HepG2 (cell line): ENCODE measurements around the gene UTS2R. TPM values are rescaled to one million over a fixed set of nuclear protein-coding genes. Genes with fewer than 3 reads are reported as not detected.

Source experiments
- ATAC-seq: fragments of 200-7000 bp; cut with Tn5 transposase; 3 replicates; pipeline ENCODE4 v1.9.1; 2020; ENCODE audit warnings: mild to moderate bottlenecking, moderate library complexity
- BruUV-seq: library from RNA; stranded (reverse); fragments of 400-500 nt; replicated peaks from 2 replicates; lab custom pipeline; 2021; lab: Mats Ljungman, UMichigan
- CTCF ChIA-PET: fragments of 300-600 bp; formaldehyde crosslinking; extraction: SDS; loops from one replicate; lab custom pipeline; 2021; ENCODE audit warnings: low total read pairs, inconsistent platforms, low intra/inter-chr PET ratio; lab: Yijun Ruan, JAX
- POLR2A ChIA-PET: fragments of 350-600 bp; sonication (Branson Sonifier 250); formaldehyde crosslinking; loops from one replicate; lab custom pipeline; 2020; ENCODE audit warnings: antibody characterized with exemption, inconsistent platforms; lab: Yijun Ruan, JAX
- DNase-seq: peaks from one replicate; pipeline ENCODE4 v3.0.0-alpha.2; 2015; ENCODE audit warnings: low spot score
- FAIRE-seq: peaks from 3 replicates; lab custom pipeline; 2011; peaks lifted over from hg19 to GRCh38; lab: Jason Lieb, UNC
- H2AFZ ChIP-seq: one replicate; pipeline ENCODE4 v1.6.1; 2011; ENCODE audit warnings: low read length, inconsistent platforms
- H3K27ac ChIP-seq: fragments of 300-600 bp; 3 replicates; pipeline ENCODE4 v1.8.0; 2011; ENCODE audit warnings: mixed run types, mild to moderate bottlenecking, mixed read lengths, low read length, inconsistent platforms; ENCODE audit not compliant: insufficient read depth; ENCODE audit errors: extremely low read length
- H3K27me3 ChIP-seq, 2 experiments: fragments of 200-600 bp in 1 of 2; 2 replicates in 1 of 2; 3 replicates in 1 of 2; pipeline versions ENCODE4 v1.6.0 to v1.8.0; 2011; ENCODE audit warnings: low read length in 2 of 2, mild to moderate bottlenecking in 2 of 2, moderate library complexity in 2 of 2, inconsistent platforms in 1 of 2; ENCODE audit not compliant: insufficient read depth in 2 of 2, control insufficient read depth in 1 of 2
- H3K36me3 ChIP-seq, 2 experiments: fragments of 200-600 bp in 1 of 2; replicated peaks in 1 of 2; 2 replicates in 1 of 2; 3 replicates in 1 of 2; pipeline versions ENCODE4 v1.5.1 to v1.8.0; 2011; ENCODE audit warnings: low read length in 2 of 2, inconsistent platforms in 1 of 2; ENCODE audit not compliant: insufficient read depth in 2 of 2, control insufficient read depth in 1 of 2
- H3K4me1 ChIP-seq: 2 replicates; pipeline ENCODE4 v1.5.1; 2012; ENCODE audit warnings: low read length, inconsistent platforms; ENCODE audit not compliant: insufficient read depth
- H3K4me2 ChIP-seq: 2 replicates; pipeline ENCODE4 v1.6.0; 2011; ENCODE audit warnings: low read depth, low read length, inconsistent platforms
- H3K4me3 ChIP-seq, 3 experiments: fragments of 200-600 bp in 1 of 3; sonication (generic), shearing (Covaris generic) in 1 of 3; replicated peaks in 1 of 3; 2 replicates each; pipeline ENCODE4 v1.5.1; 2011 to 2016; ENCODE audit warnings: low read length in 3 of 3, inconsistent platforms in 2 of 3, low read depth in 2 of 3, mild to moderate bottlenecking in 2 of 3, control low read depth in 1 of 3, mixed read lengths in 1 of 3; ENCODE audit not compliant: insufficient read depth in 1 of 3
- H3K79me2 ChIP-seq: one replicate; pipeline ENCODE4 v1.6.1; 2011; ENCODE audit warnings: low read length, inconsistent platforms; ENCODE audit not compliant: insufficient read depth
- H3K9ac ChIP-seq: 2 replicates; pipeline ENCODE4 v1.6.0; 2011; ENCODE audit warnings: mild to moderate bottlenecking, low read depth, low read length, inconsistent platforms; ENCODE audit not compliant: insufficient read depth
- H3K9me3 ChIP-seq: 2 replicates; pipeline ENCODE4 v1.5.1; 2012; ENCODE audit warnings: mild to moderate bottlenecking, low read length
- H4K20me1 ChIP-seq: 2 replicates; pipeline ENCODE4 v1.6.0; 2011; ENCODE audit warnings: inconsistent platforms, mild to moderate bottlenecking, low read length, moderate library complexity; ENCODE audit not compliant: insufficient read depth
- EHMT2 ChIP-seq: fragments of 200-600 bp; sonication (generic); IDR thresholded peaks from 2 replicates; pipeline ENCODE4 v1.7.0; 2017; ENCODE audit warnings: antibody characterized with exemption, low read depth, low read length, borderline replicate concordance
- MNT ChIP-seq: fragments of 450-650 bp; IDR thresholded peaks from 2 replicates; pipeline ENCODE4 v1.6.1; 2016
- NKX3-1 ChIP-seq: sonication (generic); formaldehyde crosslinking; IDR thresholded peaks from 2 replicates; pipeline ENCODE4 v1.5.0; 2020; ENCODE audit warnings: missing genetic modification reagents
- ZBTB33 ChIP-seq: sonication (generic); formaldehyde crosslinking; IDR thresholded peaks from 2 replicates; pipeline ENCODE4 v1.4.0; 2020; ENCODE audit warnings: missing genetic modification reagents
- ZEB1 ChIP-seq: IDR thresholded peaks from 2 replicates; pipeline ENCODE4 v1.6.1; 2012; ENCODE audit warnings: mild to moderate bottlenecking, low read depth, inconsistent platforms; ENCODE audit not compliant: insufficient replicate concordance
- ZMAT5 ChIP-seq: sonication (generic); formaldehyde crosslinking; IDR thresholded peaks from 2 replicates; pipeline ENCODE4 v1.5.0; 2020; ENCODE audit warnings: mild to moderate bottlenecking, low read depth, missing genetic modification reagents, borderline replicate concordance
- ZNF20 ChIP-seq: sonication (generic); formaldehyde crosslinking; IDR thresholded peaks from 2 replicates; pipeline ENCODE4 v1.4.0; 2020; ENCODE audit warnings: mild to moderate bottlenecking, moderate library complexity, missing genetic modification reagents
- ZNF558 ChIP-seq: sonication (generic); formaldehyde crosslinking; IDR thresholded peaks from 2 replicates; pipeline ENCODE4 v1.9.0; 2022; ENCODE audit warnings: mild to moderate bottlenecking, missing genetic modification reagents, borderline replicate concordance
- ZNF646 ChIP-seq: sonication (generic); formaldehyde crosslinking; IDR thresholded peaks from 2 replicates; pipeline ENCODE4 v1.9.0; 2021; ENCODE audit warnings: mild to moderate bottlenecking, missing genetic modification reagents
- ZNF773 ChIP-seq: sonication (generic); formaldehyde crosslinking; IDR thresholded peaks from 2 replicates; pipeline ENCODE4 v1.4.0; 2020; ENCODE audit warnings: missing genetic modification reagents, borderline replicate concordance
- ZNF841 ChIP-seq: sonication (generic); formaldehyde crosslinking; IDR thresholded peaks from 2 replicates; pipeline ENCODE4 v1.8.1; 2023; ENCODE audit warnings: missing genetic modification reagents, borderline replicate concordance
- WGBS: methylation state at CpG from one replicate; pipeline ENCODE4 v1.1.6; 2017; ENCODE audit warnings: low lambda C conversion rate; 5-methylcytosine and 5-hydroxymethylcytosine counted together
- in situ Hi-C: cut with HindIII; loops from 2 replicates; pipeline ENCODE4 v1.10.0; 2017; ENCODE audit warnings: low pct_unique_long_range_greater_than_20kb; ENCODE audit not compliant: extremely low pct_ligation_motif_present
- intact Hi-C: fragments of 100-400 bp; cut with micrococcal nuclease; formaldehyde crosslinking; loops from one replicate; pipeline ENCODE4 v1.10.0; 2022; ENCODE audit not compliant: unreplicated experiment
- polyA plus RNA-seq, 8 experiments: library from polyadenylated mRNA; depleted of rRNA in 3 of 8; stranded (reverse) in 7 of 8; unstranded in 1 of 8; fragments of >200 nt; fragmentation: Illumina TruSeq in 4 of 8; extraction: Trizol in 4 of 8; gene quantifications; 2 replicates each; pipeline versions ENCODE4 v1.2.1 to v1.2.3, GENCODE V29; 2011 to 2016; ENCODE audit warnings: low read depth in 4 of 8, missing spikeins in 1 of 8, mixed read lengths in 1 of 8; ENCODE audit not compliant: insufficient read depth in 1 of 8
- total RNA-seq, 5 experiments: library from RNA; depleted of rRNA; stranded (reverse); fragments of >200 nt; fragmentation: Illumina TruSeq; extraction: Trizol; gene quantifications; 2 replicates each; pipeline ENCODE4 v1.2.3, GENCODE V29; 2016; ENCODE audit warnings: low read depth in 1 of 5

UTS2R gene
- total and polyA plus RNA-seq, 2 of the 13 experiments (the other 11 are each of a cell fraction or from before 2014, with no cell fraction given) = 0.13 to 0.15 TPM

- TF ChIP-seq NKX3-1 (no peak), ZNF558 (CRISPR knock-in tag) (no peak)
These were observed 7.1 kb downstream of the UTS2R start (continued) for GRCh38 chr17:82378741-82379021.

GRCh38 chr17:82380860-82381702, 9.5 kb downstream of the UTS2R start:
- BruUV-seq = no TSS peak
- H3K9me3 ChIP-seq = no peaks in the 10 kb centered on the region
- ChIA-PET CTCF (no interaction called here), POLR2A (no interaction called here)
- peak overlapping the region; percentile 39 for H3K4me2 ChIP-seq
- ATAC-seq (no peak), DNase-seq (no peak), FAIRE-seq (peak; percentile 83)
- no peak overlapping the region for H2AFZ ChIP-seq
- peaks cover 74% of the 10 kb centered on the region for H3K4me1 ChIP-seq
- in situ Hi-C loops (no loop called here), intact Hi-C loops (no loop called here)
- H3K9ac ChIP-seq = no peak overlapping the region
- H4K20me1 ChIP-seq = no peaks in the 10 kb centered on the region
- H3K36me3 ChIP-seq = no peaks in the 10 kb centered on the region
- no peaks in the 10 kb centered on the region for H3K79me2 ChIP-seq
- H3K4me3 ChIP-seq = peak overlapping the region in 1 of 3 experiments; percentile 23; a peak in 2 of 6 replicates
- 35% methylated on average over 23 of the region's 23 CpGs for WGBS
- H3K27me3 ChIP-seq = peaks cover 5 to 39% of the 10 kb centered on the region in 2 experiments; a peak in 4 of 5 replicates
- no peak overlapping the region for H3K27ac ChIP-seq
- TF ChIP-seq EHMT2 (no peak), MNT (peak; percentile 83), NKX3-1 (no peak), ZEB1 (no peak), ZNF20 (no peak), ZBTB33 (CRISPR knock-in tag) (no peak), ZNF773 (CRISPR knock-in tag) (no peak), ZMAT5 (no peak), ZNF841 (no peak), ZNF646 (CRISPR knock-in tag) (peak; percentile 89)
